GM12873 (cell line): ENCODE measurements around the gene GMNN.

Experiments
- TF ChIP-seq, protein P1 (sequence below): IDR thresholded peaks from 2 replicates; pipeline ENCODE4 v1.5.1; 2012; ENCODE audit warnings: low read depth, mild to moderate bottlenecking, moderate library complexity, low read length, control low read depth; ENCODE audit not compliant: insufficient read depth; ENCODE audit errors: missing control alignments

The GMNN gene

DNA sequence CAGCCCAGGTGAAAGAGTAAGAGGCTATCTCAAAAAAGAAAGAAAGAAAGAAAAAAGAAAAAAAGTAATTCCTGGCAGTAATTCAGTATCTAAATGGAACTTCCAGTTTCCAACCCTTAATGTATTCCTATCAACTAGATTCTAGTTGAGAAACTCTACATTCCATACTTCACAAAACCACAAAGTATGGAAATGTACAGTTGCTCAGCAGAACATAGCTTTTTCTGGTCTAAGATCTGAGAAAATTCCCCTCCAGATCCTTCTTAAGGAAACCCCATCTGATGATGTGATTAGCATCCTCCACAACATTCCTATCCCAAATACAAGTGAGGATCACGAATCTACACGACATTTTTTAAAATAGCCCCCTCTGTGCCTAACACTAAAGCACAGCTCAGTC is 20.4 kb downstream of the GMNN start:
- TF ChIP-seq, protein P1, sequence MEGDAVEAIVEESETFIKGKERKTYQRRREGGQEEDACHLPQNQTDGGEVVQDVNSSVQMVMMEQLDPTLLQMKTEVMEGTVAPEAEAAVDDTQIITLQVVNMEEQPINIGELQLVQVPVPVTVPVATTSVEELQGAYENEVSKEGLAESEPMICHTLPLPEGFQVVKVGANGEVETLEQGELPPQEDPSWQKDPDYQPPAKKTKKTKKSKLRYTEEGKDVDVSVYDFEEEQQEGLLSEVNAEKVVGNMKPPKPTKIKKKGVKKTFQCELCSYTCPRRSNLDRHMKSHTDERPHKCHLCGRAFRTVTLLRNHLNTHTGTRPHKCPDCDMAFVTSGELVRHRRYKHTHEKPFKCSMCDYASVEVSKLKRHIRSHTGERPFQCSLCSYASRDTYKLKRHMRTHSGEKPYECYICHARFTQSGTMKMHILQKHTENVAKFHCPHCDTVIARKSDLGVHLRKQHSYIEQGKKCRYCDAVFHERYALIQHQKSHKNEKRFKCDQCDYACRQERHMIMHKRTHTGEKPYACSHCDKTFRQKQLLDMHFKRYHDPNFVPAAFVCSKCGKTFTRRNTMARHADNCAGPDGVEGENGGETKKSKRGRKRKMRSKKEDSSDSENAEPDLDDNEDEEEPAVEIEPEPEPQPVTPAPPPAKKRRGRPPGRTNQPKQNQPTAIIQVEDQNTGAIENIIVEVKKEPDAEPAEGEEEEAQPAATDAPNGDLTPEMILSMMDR = no peak

DNA sequence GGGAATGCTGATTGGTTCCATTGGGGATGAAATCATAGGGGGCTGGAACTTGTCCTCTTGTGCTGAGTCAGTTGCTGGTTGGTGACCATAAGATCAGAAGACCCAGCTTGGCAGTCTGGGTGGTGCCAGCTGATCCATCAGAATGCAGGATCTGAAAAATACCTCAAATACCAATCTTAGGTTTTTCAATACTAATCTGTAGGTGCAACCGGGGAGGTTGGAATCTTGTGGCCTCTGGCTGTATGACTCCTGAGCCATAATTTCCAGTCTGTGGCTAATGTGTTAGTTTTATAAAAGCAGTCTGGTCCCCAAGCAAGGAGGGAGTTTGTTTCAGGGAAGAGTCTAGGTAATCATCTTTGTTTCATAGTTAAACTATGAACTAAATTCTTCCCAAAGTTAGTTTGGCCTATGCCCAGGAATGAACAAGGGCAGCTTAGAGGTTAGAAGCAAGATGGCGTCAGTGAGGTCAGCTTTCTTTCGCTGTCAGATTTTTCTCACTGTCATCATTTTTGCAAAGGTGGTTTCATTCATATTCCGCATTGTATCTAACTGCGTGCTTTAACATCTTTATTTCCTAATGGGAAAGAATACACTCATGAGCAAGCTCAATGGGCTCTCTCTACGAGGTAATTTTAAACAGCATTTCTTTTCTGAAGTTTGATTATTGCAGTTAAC is 22.0 kb downstream of the GMNN start:
- TF ChIP-seq, protein P1 = no peak

DNA sequence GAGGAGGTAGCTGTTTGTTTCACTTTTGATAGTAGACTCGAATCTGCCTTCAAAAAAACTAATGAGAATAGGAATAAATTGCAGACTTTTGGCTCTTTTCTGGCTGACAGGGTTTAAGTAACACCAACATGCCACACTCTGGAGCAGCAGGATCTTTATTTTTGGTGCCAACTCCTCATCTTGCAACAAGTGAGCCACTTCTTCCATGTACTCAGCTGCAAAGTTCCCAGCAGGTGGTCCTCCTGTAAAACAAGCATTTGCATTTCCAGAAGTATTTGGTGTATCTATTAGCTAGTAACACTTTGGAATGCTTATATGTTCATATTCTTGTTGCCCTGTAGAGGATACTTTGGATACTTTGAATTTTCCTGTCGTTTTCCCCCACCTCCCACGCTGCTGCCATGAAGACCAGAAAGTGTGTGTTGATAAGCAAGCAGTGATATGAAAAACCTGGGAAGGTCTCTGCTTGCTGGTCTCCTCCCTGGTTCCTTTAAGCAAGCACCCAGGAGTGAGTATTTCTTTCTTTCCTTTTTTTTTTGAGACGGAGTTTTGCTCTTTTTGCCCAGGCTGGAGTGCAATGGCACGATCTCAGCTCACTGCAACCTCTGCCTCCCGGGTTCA is 23.0 kb downstream of the GMNN start:
- TF ChIP-seq, protein P1 = no peak

DNA sequence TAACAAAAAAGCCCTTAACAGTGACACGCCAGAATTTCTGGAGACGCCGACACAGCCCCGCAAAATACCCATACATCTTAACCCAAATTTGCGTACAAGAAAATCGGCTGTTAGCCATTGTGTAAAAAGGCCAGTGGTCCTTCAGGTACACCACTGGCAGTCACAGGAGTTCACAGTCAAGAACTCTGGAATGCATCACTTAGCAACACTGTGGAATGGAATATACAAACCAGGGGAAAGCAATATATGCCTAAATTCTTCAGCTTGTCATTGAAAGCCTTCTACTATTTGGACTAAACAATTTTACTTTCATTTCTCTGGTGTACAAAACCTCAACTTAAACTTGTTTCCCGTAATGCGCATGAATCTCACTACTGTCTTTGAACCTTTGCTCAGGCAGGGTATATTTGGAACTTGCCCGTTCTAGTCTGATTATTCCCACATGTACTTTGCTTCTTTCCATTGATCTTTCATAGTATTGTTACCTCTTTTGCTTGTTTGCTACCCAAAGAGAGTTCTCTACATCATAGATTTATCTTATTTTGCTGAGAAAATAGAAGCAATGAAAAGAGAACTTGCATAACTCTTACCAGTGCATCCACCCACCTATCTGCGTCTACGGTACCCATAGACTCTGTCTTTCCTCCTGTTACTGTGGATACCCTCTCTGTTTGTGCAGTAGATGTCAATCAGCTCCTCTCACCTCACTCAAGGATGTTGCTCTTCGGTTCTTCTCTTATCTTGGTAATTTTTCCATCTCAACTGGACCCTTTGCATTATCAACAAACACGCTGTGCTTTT is 24.2 kb downstream of the GMNN start, which contains the start of gene ARMH2:
Gene ARMH2, minus strand, starts transcription at position 178 of the 801 bp plus-strand sequence. Its CDS starts 60 bp downstream, at position 118.
- TF ChIP-seq, protein P1 = no peak

DNA sequence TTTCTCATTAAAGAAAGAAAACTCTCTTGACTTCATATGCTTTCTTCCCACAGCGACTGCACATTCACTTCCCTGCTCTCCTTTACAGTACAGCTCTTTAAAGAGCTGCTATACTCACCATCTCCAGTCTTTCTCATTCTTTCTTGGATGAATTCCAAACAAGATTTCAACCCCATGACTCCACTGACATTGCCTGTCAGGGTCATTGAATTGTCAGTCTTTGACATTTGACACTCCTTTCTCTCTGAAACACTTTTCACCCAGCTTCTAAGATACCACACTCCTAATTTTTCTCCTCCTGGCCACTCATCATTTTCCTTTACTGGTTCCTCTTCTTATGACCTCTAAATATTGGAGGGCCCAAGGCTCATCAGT is 24.8 kb downstream of the GMNN start:
- TF ChIP-seq, protein P1 = no peak

DNA sequence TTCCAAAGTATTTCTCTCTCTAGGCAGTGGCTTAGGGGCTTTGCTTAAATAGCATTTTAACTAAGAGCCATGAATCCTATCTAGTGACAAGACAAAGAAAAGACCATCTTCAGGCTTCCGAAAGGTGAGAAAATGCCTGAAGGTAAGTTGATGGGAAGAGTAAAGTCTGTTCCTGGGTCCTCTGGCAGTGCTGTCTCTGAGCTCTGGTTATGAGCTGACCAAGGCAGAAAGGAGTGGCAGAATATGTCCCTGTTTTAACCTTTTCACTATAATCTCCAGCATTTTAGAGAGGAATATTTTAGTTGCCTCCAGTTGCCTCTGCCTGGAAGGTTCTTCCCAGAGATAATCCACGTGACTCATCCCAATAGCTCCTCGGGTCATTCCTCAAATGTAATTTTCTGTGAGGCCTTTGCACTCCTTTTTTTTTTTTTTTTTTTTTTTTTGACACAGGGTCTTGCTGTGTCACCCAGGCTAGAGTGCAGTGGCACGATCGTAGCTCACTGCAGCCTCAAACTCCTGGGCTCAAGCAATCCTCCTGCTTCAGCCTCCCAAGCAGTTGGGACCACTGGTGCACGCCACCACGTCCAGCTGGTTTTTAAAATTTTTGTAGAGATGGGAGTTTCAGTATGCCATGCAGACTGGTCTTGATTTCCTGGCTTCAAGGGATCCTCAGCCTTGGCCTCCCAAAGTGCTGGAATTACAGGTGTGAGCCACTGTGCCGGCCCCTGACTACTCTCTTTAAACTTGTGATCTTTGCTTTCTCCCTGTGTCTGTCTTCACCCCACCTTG is 27.7 kb downstream of the GMNN start:
- TF ChIP-seq, protein P1 = no peak
